ENCODE measurements around the gene SLX9. TPM values are rescaled to one million over a fixed set of nuclear protein-coding genes. Genes with fewer than 3 reads are reported as not detected.

Gene SLX9
- total RNA-seq, 2 donors from 2014 or later: 21.4 to 24.8 TPM

GRCh38 chr21:45016406-45017038 is 76.7 kb downstream of the SLX9 start:
- no peak overlapping the region for H3K27ac ChIP-seq
- no peaks in the 10 kb centered on the region for H3K27me3 ChIP-seq (replicated peaks; ENCODE audit: insufficient read depth)
- H3K9me3 ChIP-seq: no peaks in the 10 kb centered on the region
- H3K36me3 ChIP-seq: no peaks in the 10 kb centered on the region
- 74% methylated on average over 14 of the region's 15 CpGs for WGBS
- no peak for DNase-seq (ENCODE audit: low spot score)
- intact Hi-C loops (cut with DNase I): no loop called here
- no peak overlapping the region for H3K4me3 ChIP-seq
- TF ChIP-seq POLR2AphosphoS5 (IDR thresholded peaks at IDR 0.05): no peak
- no peaks in the 10 kb centered on the region for H3K4me1 ChIP-seq (replicated peaks)

DNA sequence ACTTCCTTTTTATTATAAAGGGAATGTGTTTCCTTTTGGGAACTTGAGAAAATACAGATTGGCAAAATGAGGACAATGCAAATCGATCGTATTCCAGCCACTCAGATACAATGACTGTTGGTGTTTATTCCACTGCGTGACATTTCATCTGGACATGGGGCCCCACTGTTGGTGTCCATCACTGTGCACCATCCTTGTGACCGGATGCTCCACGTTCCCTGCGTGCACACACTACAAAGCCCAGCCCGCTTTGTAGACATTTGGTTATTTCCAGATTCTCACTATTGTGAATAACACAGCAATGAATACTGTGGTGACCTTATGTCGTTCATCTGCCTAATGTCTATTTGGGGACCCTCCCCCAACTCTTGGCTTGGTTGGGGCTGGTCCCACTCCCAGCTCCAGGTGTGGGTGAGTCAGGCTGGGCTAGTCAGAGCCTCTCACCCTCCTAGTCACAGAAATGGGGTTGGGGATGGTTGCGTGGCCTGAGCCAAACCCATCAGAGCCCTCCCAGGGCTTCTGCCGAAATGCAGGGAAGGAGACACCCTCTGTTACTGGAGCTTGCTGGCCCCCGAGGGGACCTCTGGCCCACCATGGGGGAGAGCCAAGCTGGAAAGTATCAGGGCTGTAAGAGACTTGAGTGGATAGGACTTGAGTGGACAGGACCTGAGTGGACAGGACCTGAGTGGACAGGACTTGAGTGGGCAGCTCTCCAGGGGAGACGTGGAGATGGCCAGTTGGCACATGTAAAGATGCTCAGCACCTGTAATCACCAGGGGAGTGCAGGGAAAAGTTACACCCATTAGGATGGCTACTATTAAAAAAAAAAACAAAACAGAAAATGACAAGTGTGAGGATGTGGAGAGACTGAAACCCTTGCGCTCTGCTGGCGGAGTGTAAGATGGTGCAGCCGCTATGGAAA is 77.5 kb downstream of the SLX9 start:
- no peak overlapping the region for H3K27ac ChIP-seq
- H3K9me3 ChIP-seq: no peaks in the 10 kb centered on the region
- intact Hi-C loops (cut with DNase I): no loop called here
- H3K4me1 ChIP-seq (replicated peaks): no peaks in the 10 kb centered on the region
- no peaks in the 10 kb centered on the region for H3K27me3 ChIP-seq (replicated peaks; ENCODE audit: insufficient read depth)
- TF ChIP-seq POLR2AphosphoS5 (IDR thresholded peaks at IDR 0.05) (no peak), CTCF (IDR thresholded peaks at IDR 0.05) (no peak), POLR2A (IDR thresholded peaks at IDR 0.05) (no peak)
- WGBS: 87% methylated on average over 15 of the region's 15 CpGs
- no peaks in the 10 kb centered on the region for H3K36me3 ChIP-seq
- H3K4me3 ChIP-seq: no peak overlapping the region
- DNase-seq (ENCODE audit: low spot score): no peak

DNA sequence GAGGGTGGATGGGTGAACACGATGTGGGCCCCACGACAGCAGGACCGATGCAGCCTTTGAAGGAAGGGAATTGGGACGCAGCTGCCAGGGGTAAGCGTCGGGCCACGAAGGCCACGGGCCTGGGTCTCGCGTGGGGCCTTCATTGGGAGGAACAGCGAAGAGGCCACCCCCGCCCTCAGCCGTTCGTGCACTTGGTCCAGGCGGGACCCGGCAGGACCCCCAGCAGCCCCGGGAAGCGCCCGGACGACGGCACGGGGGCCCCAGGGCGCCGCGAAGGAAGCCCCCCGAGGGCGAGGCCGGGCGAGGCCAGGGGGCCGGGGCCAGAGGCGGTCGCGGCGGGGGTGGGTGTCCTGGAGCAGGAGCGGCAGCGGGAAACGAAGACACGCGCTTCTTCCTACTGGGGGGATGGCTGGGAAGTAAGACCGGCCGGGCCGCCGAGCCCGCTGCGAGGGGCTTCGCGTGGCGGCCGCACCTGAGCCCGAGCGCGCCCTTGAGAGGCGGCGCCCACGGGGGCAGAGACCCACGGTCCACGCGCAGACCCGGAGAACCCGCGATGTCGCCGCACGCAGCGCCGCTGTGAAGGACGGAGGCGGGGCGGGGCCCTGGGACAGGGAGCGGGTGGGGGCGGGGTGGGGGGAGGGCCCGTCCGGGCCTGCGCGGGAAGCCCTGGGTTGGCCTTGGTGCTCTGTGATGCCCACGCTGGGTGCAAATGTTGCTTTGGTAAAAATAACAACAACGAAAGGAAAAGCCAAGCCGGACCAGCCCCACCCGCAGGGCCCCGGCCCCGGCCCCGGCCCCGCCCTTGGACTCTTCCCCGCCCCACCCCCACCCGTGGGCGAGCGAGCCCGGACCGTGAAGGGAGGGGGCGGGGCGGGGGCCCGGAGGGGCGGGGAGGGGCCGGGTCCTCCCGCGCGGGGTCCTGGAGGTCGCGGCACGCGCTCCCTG is 78.6 kb downstream of the SLX9 start:
- Histone ChIP-seq H3K27ac (no peak overlapping the region), H3K9me3 (no peaks in the 10 kb centered on the region), H3K27me3 (replicated peaks; ENCODE audit: insufficient read depth) (no peaks in the 10 kb centered on the region), H3K4me3 (peak overlapping the region; percentile 38 to 41), H3K36me3 (no peaks in the 10 kb centered on the region), H3K4me1 (replicated peaks) (no peaks in the 10 kb centered on the region)
- TF ChIP-seq POLR2A (IDR thresholded peaks at IDR 0.05) (no peak), CTCF (IDR thresholded peaks at IDR 0.05) (no peak), POLR2AphosphoS5 (IDR thresholded peaks at IDR 0.05) (no peak)
- no peak for DNase-seq (ENCODE audit: low spot score)
- intact Hi-C loops (cut with DNase I): no loop called here
- WGBS: 26% methylated on average over 41 of the region's 101 CpGs

DNA sequence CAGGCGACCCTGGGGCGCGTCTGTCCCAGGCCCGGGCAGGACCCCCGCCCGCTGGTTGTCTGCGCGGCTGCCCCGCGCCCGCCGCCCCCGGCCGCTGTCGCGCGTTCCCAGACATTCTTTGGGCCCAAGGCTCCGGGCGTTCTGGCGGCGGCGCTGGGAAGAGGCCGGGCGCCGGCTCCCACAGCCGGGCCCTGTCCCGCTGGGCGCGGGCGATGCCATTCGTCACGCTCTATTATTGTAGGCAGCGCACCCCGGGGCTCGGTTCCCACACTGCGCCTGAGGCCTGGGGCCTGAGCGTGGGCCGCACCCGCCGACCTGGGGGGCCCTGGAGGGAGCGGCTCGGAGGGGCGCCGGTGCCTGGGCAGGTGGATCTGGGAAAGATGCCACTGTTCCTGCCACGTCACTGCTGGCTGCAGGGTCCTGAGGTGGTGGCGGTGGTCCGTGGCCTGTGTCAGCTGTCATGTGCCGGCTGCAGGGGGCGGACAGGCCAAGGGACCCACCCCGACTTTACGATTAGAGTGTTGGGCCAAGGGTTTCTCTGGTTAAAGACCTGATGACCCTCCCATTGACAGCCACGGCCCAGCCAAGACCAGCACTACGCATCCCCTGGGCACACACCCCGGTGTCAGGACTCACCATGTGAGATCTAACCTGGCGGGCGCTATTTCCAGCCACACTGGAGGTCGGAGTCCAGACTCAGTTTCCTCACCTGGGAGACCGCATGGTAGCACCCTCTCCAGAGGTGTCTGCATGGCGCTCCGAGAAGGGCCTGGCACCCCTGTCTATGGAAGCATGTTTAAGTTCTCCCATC is 79.5 kb downstream of the SLX9 start:
- H3K27me3 ChIP-seq (replicated peaks; ENCODE audit: insufficient read depth): no peaks in the 10 kb centered on the region
- peak overlapping the region; percentile 38 to 41 for H3K4me3 ChIP-seq
- DNase-seq (ENCODE audit: low spot score): no peak
- no peaks in the 10 kb centered on the region for H3K36me3 ChIP-seq
- 43% methylated on average over 31 of the region's 60 CpGs for WGBS
- intact Hi-C loops (cut with DNase I): no loop called here
- TF ChIP-seq POLR2AphosphoS5 (IDR thresholded peaks at IDR 0.05) (no peak), CTCF (IDR thresholded peaks at IDR 0.05) (no peak), POLR2A (IDR thresholded peaks at IDR 0.05) (no peak)
- no peak overlapping the region for H3K27ac ChIP-seq
- no peaks in the 10 kb centered on the region for H3K4me1 ChIP-seq (replicated peaks)
- no peaks in the 10 kb centered on the region for H3K9me3 ChIP-seq
